ENCODE data around the gene CSAD. TPM values are rescaled to one million over a fixed set of nuclear protein-coding genes. Genes with fewer than 3 reads are reported as not detected.
A peak's percentile ranks its signal among the peaks of the same experiment; 100 is the strongest.

Gene CSAD
- total RNA-seq, 1 donor from 2014 or later = 17.1 TPM

DNA sequence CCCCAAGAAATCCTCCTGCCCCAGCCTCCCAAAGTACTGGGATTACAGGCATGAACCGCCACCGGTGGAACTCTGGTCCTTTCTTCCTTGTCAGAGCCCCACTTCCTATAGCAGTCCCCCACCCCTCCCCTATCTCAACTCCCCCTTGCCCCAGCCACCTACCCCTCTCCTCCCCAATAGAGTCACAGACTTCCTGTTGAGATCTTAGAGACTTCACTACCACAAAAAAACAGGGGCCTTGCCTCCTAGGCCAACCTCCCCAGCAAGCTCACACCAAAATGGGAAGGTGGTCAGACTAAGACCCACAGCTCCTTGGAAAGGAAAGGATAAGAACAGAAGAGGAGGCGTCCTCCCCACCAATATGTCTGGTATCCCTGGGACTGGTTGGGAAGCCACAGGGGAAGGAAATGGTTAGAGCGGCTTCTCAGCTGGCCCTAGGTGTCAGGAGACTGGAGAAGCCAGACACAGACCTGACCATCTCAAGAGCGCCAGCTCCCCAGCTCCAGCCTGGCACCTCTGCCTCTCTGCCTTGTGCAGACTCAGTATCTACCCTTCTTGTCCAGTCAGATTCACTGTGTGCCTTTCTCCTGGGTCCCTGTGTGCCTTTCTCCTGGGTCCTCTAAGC is 17.9 kb upstream of the CSAD start:
- ATAC-seq = no peak

DNA sequence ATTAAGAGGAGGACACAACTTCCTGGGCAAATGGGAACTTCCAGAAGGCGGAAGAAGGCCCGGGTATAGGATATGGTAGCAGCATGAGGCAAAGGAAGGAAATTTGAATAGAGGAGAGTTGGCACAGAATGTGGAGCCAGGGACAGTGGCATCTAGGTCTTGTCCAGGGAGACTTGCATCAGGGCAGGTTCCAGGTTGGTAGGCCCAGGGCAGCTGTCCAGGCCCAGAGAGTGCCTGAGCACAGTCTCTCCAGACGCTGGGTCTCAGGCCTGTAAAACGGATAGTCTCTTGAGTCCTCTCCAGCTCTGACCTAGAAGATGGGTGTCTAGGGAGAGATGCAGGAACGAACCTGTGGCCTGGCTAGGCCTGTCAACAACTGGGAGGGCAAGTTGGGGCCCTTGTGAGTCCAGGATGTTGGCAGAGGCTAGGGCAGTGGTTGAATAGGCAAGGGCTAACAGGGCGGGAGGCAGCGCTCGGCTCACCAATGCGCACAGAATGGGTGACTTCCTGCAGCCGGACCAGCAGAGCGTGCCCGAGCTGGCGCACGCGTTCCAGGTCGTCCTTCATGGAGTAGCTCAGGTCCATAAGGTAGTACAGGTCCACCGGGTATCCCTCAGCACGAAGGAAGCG is 16.4 kb upstream of the CSAD start:
- peak; percentile 27 for ATAC-seq

- ATAC-seq = no peak
These were observed 15.8 kb upstream of the CSAD start for GRCh38 chr12:53196486-53196885.

DNA sequence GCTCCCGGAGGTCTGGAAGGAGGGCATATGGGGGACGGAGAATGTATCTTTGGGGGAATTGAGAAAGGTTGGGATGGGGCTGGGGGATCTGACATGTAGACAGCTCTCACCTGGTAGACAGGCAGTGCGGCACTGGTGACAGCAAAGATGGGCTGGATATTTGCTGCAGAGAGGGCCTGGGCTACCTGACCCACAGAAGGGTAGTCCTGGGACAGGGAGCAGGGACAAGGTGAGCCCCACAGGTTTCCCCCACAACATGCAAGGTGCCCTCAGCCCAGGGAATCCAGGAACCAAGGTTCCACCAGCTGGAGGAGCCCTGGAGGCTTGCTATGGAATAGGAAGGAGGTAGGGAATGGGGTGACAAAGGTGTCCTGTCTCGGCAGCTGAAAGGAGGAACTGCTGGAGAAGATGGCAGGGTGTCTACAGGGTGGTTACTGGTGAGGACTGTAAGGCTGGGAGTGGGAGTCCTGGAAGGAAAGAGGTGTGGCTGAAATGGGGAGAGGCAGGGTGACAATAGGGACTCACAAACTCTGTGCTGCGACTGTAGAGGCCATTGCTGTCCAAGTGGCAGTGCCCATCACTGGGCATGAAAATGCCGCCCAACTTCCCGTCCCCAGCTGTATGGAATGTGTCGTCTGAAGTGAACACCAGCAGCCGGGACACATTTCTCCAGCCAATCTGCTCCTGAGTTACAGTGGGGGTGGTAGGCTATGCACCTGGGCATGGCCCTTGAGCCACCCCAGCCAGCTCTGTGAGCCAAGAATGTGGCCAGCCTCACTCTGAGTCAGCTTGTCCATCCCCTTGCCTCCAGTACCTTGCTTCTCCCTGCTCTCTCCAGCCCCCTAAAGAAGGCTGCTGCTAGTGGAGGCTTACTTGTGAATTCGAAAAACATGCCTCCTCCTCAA is 15.0 kb upstream of the CSAD start:
- no peak for ATAC-seq

- no peak for ATAC-seq
These were observed 14.2 kb upstream of the CSAD start for GRCh38 chr12:53194973-53195372.

DNA sequence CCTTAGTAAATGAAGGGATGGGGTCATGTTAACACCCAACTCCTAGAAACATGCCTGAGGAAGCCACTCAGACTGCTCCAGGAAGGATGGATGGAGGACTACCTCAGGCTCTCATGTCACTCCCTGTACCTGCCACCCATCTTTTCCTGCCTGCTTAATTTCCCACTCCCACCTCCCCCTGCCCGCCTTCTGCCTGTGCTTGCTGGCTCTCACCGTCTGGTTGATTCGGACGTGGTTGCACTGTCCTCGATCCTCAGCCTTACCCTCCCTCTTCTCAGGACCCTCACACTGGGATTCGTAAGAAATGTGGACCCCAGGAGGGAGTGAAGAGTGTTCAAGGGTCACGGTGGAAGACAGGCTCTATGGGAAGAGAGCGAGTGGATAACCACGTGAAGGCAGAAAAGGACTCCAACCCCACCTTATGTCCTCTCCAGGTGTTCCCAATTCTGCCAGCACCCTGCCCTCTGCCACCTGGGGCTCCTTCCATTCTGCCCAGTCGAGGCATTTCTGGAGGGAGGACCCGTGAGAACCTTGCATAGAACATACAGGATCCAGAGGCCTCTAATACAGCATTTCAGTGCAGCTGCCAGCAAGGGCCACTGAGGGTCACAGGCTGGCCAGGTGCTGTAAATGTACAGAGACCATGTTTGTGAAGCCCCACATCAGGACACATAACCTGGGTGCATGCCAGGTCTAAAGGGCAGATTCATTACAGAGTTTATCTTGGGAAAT is 13.4 kb upstream of the CSAD start:
- ATAC-seq = no peak

- no peak for ATAC-seq
These were observed 12.3 kb upstream of the CSAD start for GRCh38 chr12:53193040-53193439.

GRCh38 chr12:53192531-53193021 is 11.9 kb upstream of the CSAD start:
- no peak for ATAC-seq

DNA sequence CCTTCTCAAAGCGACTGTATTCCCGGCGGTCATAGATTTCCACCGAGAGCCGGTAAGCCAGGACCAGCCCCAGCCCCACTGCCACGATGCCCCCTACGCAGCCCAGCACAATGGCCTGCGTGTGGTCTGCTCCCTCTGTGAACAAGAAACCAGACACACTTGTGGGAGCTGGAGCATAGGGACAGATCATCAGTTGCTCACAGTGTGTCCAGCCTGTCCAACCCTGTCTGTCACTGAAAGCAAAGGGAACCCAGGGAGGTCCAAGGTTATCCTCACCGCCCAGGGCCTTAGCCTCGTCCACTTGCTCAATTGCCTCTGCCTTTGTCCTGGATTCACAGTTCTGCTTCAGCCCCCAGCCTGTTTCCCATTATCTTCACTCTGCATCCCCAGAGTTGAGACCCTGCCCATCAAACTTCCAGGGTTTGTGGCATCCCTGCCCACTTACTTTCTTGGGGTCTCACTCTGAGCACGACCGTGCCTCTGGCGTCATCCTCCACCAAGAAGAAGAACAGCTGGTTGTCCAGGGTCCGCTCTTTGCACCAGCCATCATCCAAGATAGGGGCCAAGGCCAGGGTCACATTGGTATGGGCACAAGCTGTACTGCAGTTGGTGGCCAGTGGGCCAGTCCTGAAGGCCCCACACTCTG is 11.3 kb upstream of the CSAD start:
- ATAC-seq = no peak

DNA sequence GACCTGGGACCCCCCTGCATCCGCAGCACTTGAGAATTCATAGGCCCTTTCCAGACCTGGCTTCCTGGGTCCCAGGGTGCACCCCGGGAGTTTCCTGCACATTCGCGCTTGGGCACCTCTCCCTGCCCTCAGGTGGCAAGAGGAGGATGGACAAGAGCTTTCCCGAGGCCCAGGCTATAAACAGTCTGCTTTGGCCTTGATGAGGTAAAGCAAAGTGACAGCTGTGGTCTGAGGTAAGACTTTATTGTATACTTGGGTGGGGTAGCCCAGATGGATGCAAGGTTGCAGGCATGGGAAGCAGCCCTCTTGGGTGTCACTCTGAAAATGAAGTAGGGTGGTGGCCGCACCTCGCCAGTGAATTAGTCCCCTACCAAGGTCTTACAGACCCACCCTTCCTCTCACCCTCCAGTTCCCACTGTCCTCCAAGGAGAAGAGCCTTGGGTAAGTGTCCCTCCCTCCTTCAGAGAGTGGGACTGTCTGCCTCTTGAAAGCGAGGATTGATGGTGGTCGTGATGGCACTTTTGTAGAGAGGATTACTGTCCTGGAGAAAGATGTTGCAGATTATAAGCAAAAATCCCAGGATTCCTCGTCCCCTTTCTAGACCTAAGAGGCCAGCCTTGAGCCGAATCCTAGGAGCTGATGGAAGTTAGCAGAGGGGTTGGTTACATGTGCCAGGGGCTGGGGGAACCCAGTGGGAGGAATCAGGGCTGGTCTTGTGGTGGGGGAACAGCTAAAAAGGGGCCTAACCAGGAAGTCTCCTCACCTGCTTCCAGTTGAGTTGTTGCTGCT is 10.6 kb upstream of the CSAD start:
- ATAC-seq = no peak

- peak; percentile 62 for ATAC-seq
These were observed 9.5 kb upstream of the CSAD start for GRCh38 chr12:53190108-53190729.

DNA sequence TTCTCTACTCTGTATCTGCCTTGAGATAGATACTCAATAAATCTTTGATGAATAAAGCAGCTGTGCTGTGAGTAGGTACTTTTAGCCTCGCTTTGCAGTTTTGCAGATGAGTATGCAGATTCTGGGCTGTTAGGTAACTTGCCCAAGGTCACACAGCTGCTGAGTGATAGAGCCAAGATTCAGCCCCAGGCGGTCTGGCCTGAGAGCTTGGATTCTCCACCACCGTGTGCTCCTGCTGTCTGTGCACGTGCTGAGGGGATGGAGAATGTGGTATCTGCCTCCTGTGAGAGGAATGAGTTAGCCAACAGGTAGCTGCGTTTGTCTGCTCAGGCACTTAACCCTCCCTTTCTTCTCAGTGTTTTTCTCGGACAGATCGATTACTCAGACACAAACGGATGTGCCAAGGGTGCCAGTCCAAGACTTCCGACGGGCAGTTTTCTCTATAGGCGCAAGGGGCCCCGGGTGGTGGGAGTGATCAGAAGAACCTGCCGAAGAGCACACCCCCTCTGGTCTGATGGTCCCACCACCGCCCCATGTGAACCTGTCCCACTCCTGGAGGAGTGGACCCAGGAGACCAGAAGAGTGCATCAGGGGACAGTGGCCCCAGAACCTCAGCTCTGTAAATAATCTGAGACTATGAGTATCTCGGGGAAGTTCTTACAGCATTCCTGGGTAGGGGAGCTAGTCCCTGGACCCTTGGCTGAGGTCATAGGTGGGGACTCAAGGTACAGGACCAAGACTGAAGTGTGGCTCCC is 6.6 kb upstream of the CSAD start:
- no peak for ATAC-seq

GRCh38 chr12:53186745-53187144 is 6.0 kb upstream of the CSAD start:
- ATAC-seq = no peak

- no peak for ATAC-seq
These were observed 4.9 kb upstream of the CSAD start for GRCh38 chr12:53185582-53186153.

DNA sequence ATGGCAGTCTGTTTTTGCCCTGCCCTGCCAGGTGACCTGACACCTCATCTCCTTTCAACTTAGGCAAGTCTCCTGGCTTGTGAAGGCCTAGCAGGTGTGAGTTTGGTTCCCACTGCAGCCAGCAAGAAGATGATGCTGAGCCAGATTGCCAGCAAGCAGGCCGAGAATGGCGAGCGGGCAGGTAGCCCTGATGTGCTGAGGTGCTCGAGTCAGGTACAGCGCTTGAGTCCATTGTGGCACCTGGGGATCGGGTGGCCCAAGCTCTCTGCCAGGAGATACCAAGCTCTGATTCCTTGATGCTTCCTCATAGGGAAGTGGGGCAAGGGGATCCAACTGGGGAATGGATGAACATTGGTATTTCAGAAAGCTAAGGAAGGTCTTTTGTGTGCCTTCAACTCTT is 4.1 kb upstream of the CSAD start:
- ATAC-seq = no peak

GRCh38 chr12:53182903-53183302 is 2.2 kb upstream of the CSAD start:
- ATAC-seq = peak; percentile 7

- no peak for ATAC-seq
These were observed 1.2 kb upstream of the CSAD start for GRCh38 chr12:53181935-53182334.

DNA sequence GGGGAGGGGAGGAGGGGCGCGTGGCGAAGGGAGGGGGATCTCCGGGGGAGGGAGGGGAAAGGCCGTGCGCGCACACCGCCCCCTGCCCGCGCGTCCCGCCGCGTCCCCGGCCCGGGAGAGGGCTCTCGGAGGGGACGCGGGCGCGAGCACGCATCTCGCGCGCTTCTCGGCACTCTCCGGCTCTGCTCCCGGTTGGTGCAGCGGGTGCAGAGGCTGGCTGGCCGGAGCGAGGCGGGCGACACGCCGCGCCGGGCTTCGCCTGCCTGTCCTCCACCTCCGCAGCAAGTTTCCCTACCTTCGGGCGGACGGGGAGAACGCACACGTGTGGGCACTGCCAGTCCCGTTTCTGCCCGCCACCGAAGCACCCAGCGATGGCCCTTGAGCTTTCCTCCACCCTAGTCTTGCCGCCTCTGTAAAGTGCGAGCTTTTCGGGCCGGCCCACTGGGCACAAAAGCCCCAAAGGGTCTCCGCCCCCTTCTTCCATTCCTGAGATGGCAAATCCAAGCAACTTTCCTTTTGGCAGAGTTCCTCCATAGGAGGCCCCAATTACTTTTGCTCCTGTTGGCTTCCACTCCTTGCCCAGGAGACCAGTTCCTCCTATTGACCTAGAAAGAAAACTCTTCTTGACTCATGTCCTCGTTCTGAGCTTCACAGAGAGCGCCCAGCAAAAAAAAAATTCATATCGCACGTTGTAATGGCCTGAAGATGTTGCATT is 363 bp upstream of the CSAD start:
- peak; percentile 71 for ATAC-seq

- ATAC-seq = peak; percentile 18
These were observed 972 bp downstream of the CSAD start for GRCh38 chr12:53179687-53180219.
